ENCODE data around the gene C6. TPM values are rescaled to one million over a fixed set of nuclear protein-coding genes. Genes with fewer than 3 reads are reported as not detected.

The C6 gene
- total and polyA plus RNA-seq, 10 donors: 0.02 to 0.65 (median 0.17) TPM; not detected in 5

GRCh38 chr5:41161271-41161670 lies 52.1 kb downstream of the C6 start:
- Histone ChIP-seq H3K9me3 (no peaks in the 10 kb centered on the region), H3K27ac (no peak overlapping the region), H3K4me1 (no peaks in the 10 kb centered on the region), H3K27me3 (replicated peaks in 1 of 7) (no peaks in the 10 kb centered on the region), H3K4me3 (no peak overlapping the region), H3K36me3 (no peaks in the 10 kb centered on the region)
- 46 to 72% (median 55%) methylated on average over 1 of the region's 1 CpG for WGBS, 5 donors
- no peak for DNase-seq
- TF ChIP-seq CTCF (IDR thresholded peaks at IDR 0.05 in 8 of 11, conservative IDR thresholded peaks at IDR 0.05 in 3 of 11) (no peak), POLR2A (IDR thresholded peaks at IDR 0.05) (no peak), POLR2AphosphoS5 (IDR thresholded peaks at IDR 0.05) (no peak)
- intact Hi-C loops (cut with DNase I; ENCODE audit: low total_unique reads): no loop called here

GRCh38 chr5:41157272-41157894 lies 55.9 kb downstream of the C6 start:
- no peak for TF ChIP-seq POLR2AphosphoS5 (IDR thresholded peaks at IDR 0.05)
- no peak for TF ChIP-seq POLR2A (IDR thresholded peaks at IDR 0.05)
- TF ChIP-seq CTCF (IDR thresholded peaks at IDR 0.05 in 8 of 11, conservative IDR thresholded peaks at IDR 0.05 in 3 of 11): no peak
- H3K36me3 ChIP-seq: no peaks in the 10 kb centered on the region
- H3K4me1 ChIP-seq: no peaks in the 10 kb centered on the region
- intact Hi-C loops (cut with DNase I; ENCODE audit: low total_unique reads): no loop called here
- H3K27me3 ChIP-seq (replicated peaks in 1 of 7): no peaks in the 10 kb centered on the region
- H3K9me3 ChIP-seq: no peaks in the 10 kb centered on the region
- no peak for DNase-seq
- H3K4me3 ChIP-seq: no peak overlapping the region
- 78 to 84% (median 79%) methylated on average over 5 of the region's 5 CpGs for WGBS, 5 donors
- H3K27ac ChIP-seq: no peak overlapping the region

GRCh38 chr5:41156739-41157138 lies 56.6 kb downstream of the C6 start:
- H3K4me3 ChIP-seq: no peak overlapping the region
- H3K36me3 ChIP-seq: no peaks in the 10 kb centered on the region
- H3K9me3 ChIP-seq: no peaks in the 10 kb centered on the region
- H3K27me3 ChIP-seq (replicated peaks in 1 of 7): no peaks in the 10 kb centered on the region
- intact Hi-C loops (cut with DNase I; ENCODE audit: low total_unique reads): no loop called here
- no peak for DNase-seq
- no peaks in the 10 kb centered on the region for H3K4me1 ChIP-seq
- TF ChIP-seq POLR2AphosphoS5 (IDR thresholded peaks at IDR 0.05): no peak
- no peak for TF ChIP-seq POLR2A (IDR thresholded peaks at IDR 0.05)
- no peak for TF ChIP-seq CTCF (IDR thresholded peaks at IDR 0.05 in 8 of 11, conservative IDR thresholded peaks at IDR 0.05 in 3 of 11)
- no peak overlapping the region for H3K27ac ChIP-seq

GRCh38 chr5:41154491-41154890 lies 58.8 kb downstream of the C6 start:
- H3K4me3 ChIP-seq: no peak overlapping the region
- WGBS, 5 donors: 67 to 75% (median 68%) methylated on average over 3 of the region's 3 CpGs
- H3K36me3 ChIP-seq: no peaks in the 10 kb centered on the region
- intact Hi-C loops (cut with DNase I; ENCODE audit: low total_unique reads): no loop called here
- H3K27me3 ChIP-seq (replicated peaks in 1 of 7): no peaks in the 10 kb centered on the region
- no peak for DNase-seq
- no peaks in the 10 kb centered on the region for H3K4me1 ChIP-seq
- TF ChIP-seq POLR2AphosphoS5 (IDR thresholded peaks at IDR 0.05) (no peak), CTCF (IDR thresholded peaks at IDR 0.05 in 8 of 11, conservative IDR thresholded peaks at IDR 0.05 in 3 of 11) (no peak), POLR2A (IDR thresholded peaks at IDR 0.05) (no peak)
- no peaks in the 10 kb centered on the region for H3K9me3 ChIP-seq
- H3K27ac ChIP-seq: no peak overlapping the region
